Tibial artery (tissue), 4 donors: ENCODE results near the gene GPAT2.
"Not testable (repeated sequence)": the region's sequence is repeated elsewhere in the genome, so short reads cannot be mapped to it uniquely, and the experiment has no call there.

Source experiments
- DNase-seq, 2 donors: peaks; one replicate each; pipeline ENCODE4 v3.0.0-alpha.2; 2019
- H3K27ac ChIP-seq, 2 donors: fragments of 200-600 bp; sonication (generic) in 1 of 2; 1 replicate in 1 of 2; 2 replicates in 1 of 2; pipeline ENCODE4 v1.5.1; 2018 to 2019; ENCODE audit warnings: mild to moderate bottlenecking in 1 of 2
- H3K27me3 ChIP-seq, 2 donors: fragments of 200-600 bp; sonication (generic) in 1 of 2; one replicate each; pipeline versions ENCODE4 v1.5.1 to v1.6.0; 2016 to 2019
- H3K36me3 ChIP-seq, 3 donors: fragments of 200-600 bp; sonication (generic) in 2 of 3; one replicate each; pipeline ENCODE4 v1.5.1; 2016 to 2019; ENCODE audit warnings: mild to moderate bottlenecking in 2 of 3
- H3K4me1 ChIP-seq, 4 donors: fragments of 200-600 bp; sonication (generic) in 2 of 4; 1 replicate in 3 of 4; 2 replicates in 1 of 4; pipeline ENCODE4 v1.5.1; 2016 to 2019
- H3K4me3 ChIP-seq, 2 donors: fragments of 200-600 bp; sonication (generic) in 1 of 2; 1 replicate in 1 of 2; 2 replicates in 1 of 2; pipeline ENCODE4 v1.5.1; 2018 to 2019; ENCODE audit warnings: mild to moderate bottlenecking in 2 of 2
- H3K9me3 ChIP-seq, 3 donors: fragments of 200-600 bp; sonication (generic) in 1 of 3; one replicate each; pipeline ENCODE4 v1.5.1; 2016 to 2019
- CTCF ChIP-seq, 2 experiments: fragments of 200-600 bp in 1 of 2; fragments of 450-650 bp in 1 of 2; IDR thresholded peaks; one replicate each; pipeline ENCODE4 v1.5.1; 2017 to 2019; ENCODE audit warnings: antibody characterized with exemption in 2 of 2, mild to moderate bottlenecking in 1 of 2, moderate library complexity in 1 of 2
- intact Hi-C: fragments of 100-400 bp; cut with DNase I; formaldehyde crosslinking; loops from one replicate; pipeline ENCODE4 v1.15.0; 2023; ENCODE audit warnings: low total_unique reads

The GPAT2 gene

GRCh38 chr2:96054537-96054936, 19.8 kb upstream of the GPAT2 start:
- H3K36me3 ChIP-seq, DNase-seq: not testable (repeated sequence)

GRCh38 chr2:96053385-96053784, 18.7 kb upstream of the GPAT2 start:
- H3K27me3 ChIP-seq, H3K36me3 ChIP-seq, H3K4me3 ChIP-seq, H3K9me3 ChIP-seq, H3K4me1 ChIP-seq, intact Hi-C loops, H3K27ac ChIP-seq: not testable (repeated sequence)
- DNase-seq: peak in 1 of 2 donors; percentile 9

More at GRCh38 chr2:96054537-96054936, 19.8 kb upstream of the GPAT2 start:
- H3K4me1 ChIP-seq, H3K27me3 ChIP-seq, H3K9me3 ChIP-seq, H3K4me3 ChIP-seq, intact Hi-C loops, H3K27ac ChIP-seq: not testable (repeated sequence)

GRCh38 chr2:96052632-96053031, 17.9 kb upstream of the GPAT2 start:
- intact Hi-C loops, H3K4me3 ChIP-seq, H3K27me3 ChIP-seq, H3K27ac ChIP-seq, H3K9me3 ChIP-seq, H3K36me3 ChIP-seq, H3K4me1 ChIP-seq: not testable (repeated sequence)
- DNase-seq: peak in 1 of 2 donors; percentile 12

GRCh38 chr2:96049917-96050262, 15.2 kb upstream of the GPAT2 start:
- intact Hi-C loops, H3K27me3 ChIP-seq, H3K36me3 ChIP-seq, H3K4me1 ChIP-seq, H3K27ac ChIP-seq, H3K9me3 ChIP-seq, H3K4me3 ChIP-seq, DNase-seq: not testable (repeated sequence)

- H3K27ac ChIP-seq, intact Hi-C loops, H3K36me3 ChIP-seq, H3K9me3 ChIP-seq, H3K4me1 ChIP-seq, H3K4me3 ChIP-seq, H3K27me3 ChIP-seq: not testable (repeated sequence)
- peak in 1 of 2 donors; percentile 33 for DNase-seq
Measured at GRCh38 chr2:96049049-96049916, 14.6 kb upstream of the GPAT2 start.

- DNase-seq, intact Hi-C loops, H3K27me3 ChIP-seq, H3K27ac ChIP-seq, H3K4me3 ChIP-seq, H3K4me1 ChIP-seq, H3K36me3 ChIP-seq, H3K9me3 ChIP-seq: not testable (repeated sequence)
Measured at GRCh38 chr2:96035554-96035953, 838 bp upstream of the GPAT2 start.

GRCh38 chr2:96033997-96034396, 719 bp downstream of the GPAT2 start:
- H3K4me1 ChIP-seq, DNase-seq, H3K27ac ChIP-seq, H3K9me3 ChIP-seq, H3K4me3 ChIP-seq, H3K36me3 ChIP-seq, H3K27me3 ChIP-seq, intact Hi-C loops: not testable (repeated sequence)

GRCh38 chr2:96027725-96028325, 6.9 kb downstream of the GPAT2 start:
- not testable (repeated sequence) for H3K36me3 ChIP-seq, H3K27me3 ChIP-seq, H3K9me3 ChIP-seq, DNase-seq, H3K4me3 ChIP-seq, H3K27ac ChIP-seq, H3K4me1 ChIP-seq
- intact Hi-C loops: loop anchor here (10.0 kb wide), 2 partner anchors 87 to 487 kb away; partner anchors contain the start of gene ADRA2B

GRCh38 chr2:96025755-96026154, 9.0 kb downstream of the GPAT2 start:
- not testable (repeated sequence) for H3K36me3 ChIP-seq, H3K4me1 ChIP-seq, H3K9me3 ChIP-seq, H3K4me3 ChIP-seq, H3K27me3 ChIP-seq, H3K27ac ChIP-seq
- DNase-seq: peak in 1 of 2 donors; percentile 10
- intact Hi-C loops: loop anchor here (10.0 kb wide), 2 partner anchors 89 to 489 kb away; partner anchors contain the start of gene ADRA2B

GRCh38 chr2:96025194-96025492, 9.6 kb downstream of the GPAT2 start:
- intact Hi-C loops: loop anchor here (10.0 kb wide), 2 partner anchors 90 to 490 kb away; partner anchors contain the start of gene ADRA2B
- no peak overlapping the region for H3K4me3 ChIP-seq
- no peak overlapping the region for H3K27ac ChIP-seq
- H3K4me1 ChIP-seq: peaks cover 0 to 4% (median 0%) of the 10 kb centered on the region in 4 donors
- no peaks in the 10 kb centered on the region for H3K9me3 ChIP-seq
- TF ChIP-seq CTCF (IDR thresholded peaks at IDR 0.05): no peak
- no peaks in the 10 kb centered on the region for H3K27me3 ChIP-seq
- peak in 1 of 2 donors; percentile 48 for DNase-seq
- H3K36me3 ChIP-seq: peaks cover 0 to 4% (median 0%) of the 10 kb centered on the region in 3 donors
